MM.1S (cell line): ENCODE data around the gene MPPED1.

ENCODE experiments used
- DNase-seq: peaks from one replicate; pipeline ENCODE4 v3.0.0-alpha.2; 2015
- H2AFZ ChIP-seq: fragments of 300-600 bp; sonication (generic); 2 replicates; pipeline ENCODE4 v1.6.0; 2016; ENCODE audit warnings: antibody characterized with exemption, low read length
- H3F3A ChIP-seq: fragments of 300-600 bp; sonication (generic); 2 replicates; pipeline ENCODE4 v1.6.1; 2016; ENCODE audit warnings: mild to moderate bottlenecking, antibody characterized with exemption, low read length, moderate library complexity, mixed read lengths; ENCODE audit not compliant: insufficient read depth
- H3K27ac ChIP-seq: fragments of 300-600 bp; sonication (generic); 2 replicates; pipeline ENCODE4 v1.5.1; 2016; ENCODE audit warnings: mild to moderate bottlenecking, low read length
- H3K27me3 ChIP-seq: fragments of 300-600 bp; sonication (generic); replicated peaks from 2 replicates; pipeline ENCODE4 v1.6.0; 2016; ENCODE audit warnings: low read length; ENCODE audit not compliant: insufficient read depth
- H3K36me3 ChIP-seq: fragments of 300-600 bp; sonication (generic); replicated peaks from 2 replicates; pipeline ENCODE4 v1.6.1; 2016; ENCODE audit warnings: mild to moderate bottlenecking, low read length, mixed read lengths; ENCODE audit not compliant: insufficient read depth
- H3K4me1 ChIP-seq: fragments of 300-600 bp; sonication (generic); 2 replicates; pipeline ENCODE4 v1.6.1; 2016; ENCODE audit warnings: low read length, mixed read lengths
- H3K4me2 ChIP-seq: fragments of 300-600 bp; sonication (generic); 2 replicates; pipeline ENCODE4 v1.6.0; 2016; ENCODE audit warnings: low read depth, low read length
- H3K4me3 ChIP-seq: fragments of 300-600 bp; sonication (generic); 2 replicates; pipeline ENCODE4 v1.5.1; 2016; ENCODE audit warnings: low read length, mixed read lengths
- H3K79me2 ChIP-seq: fragments of 300-600 bp; sonication (generic); 2 replicates; pipeline ENCODE4 v1.6.1; 2016; ENCODE audit warnings: mixed run types, low read length, mixed read lengths
- H3K9ac ChIP-seq: fragments of 300-600 bp; sonication (generic); 2 replicates; pipeline ENCODE4 v1.6.1; 2016; ENCODE audit warnings: low read length, mixed read lengths
- H3K9me2 ChIP-seq: fragments of 300-600 bp; sonication (generic); replicated peaks from 2 replicates; pipeline ENCODE4 v1.6.1; 2016; ENCODE audit warnings: mild to moderate bottlenecking, low read length, mixed read lengths; ENCODE audit not compliant: insufficient read depth
- H3K9me3 ChIP-seq: fragments of 300-600 bp; sonication (generic); replicated peaks from 2 replicates; pipeline ENCODE4 v1.6.1; 2016; ENCODE audit warnings: mild to moderate bottlenecking, low read length, mixed read lengths; ENCODE audit not compliant: insufficient read depth
- H4K20me1 ChIP-seq: fragments of 300-600 bp; sonication (generic); 2 replicates; pipeline ENCODE4 v1.6.1; 2016; ENCODE audit warnings: mild to moderate bottlenecking, low read length, moderate library complexity, mixed read lengths; ENCODE audit not compliant: insufficient read depth
- EZH2 ChIP-seq: fragments of 300-600 bp; sonication (generic); optimal IDR thresholded peaks from 2 replicates; pipeline ENCODE3; 2017; ENCODE audit warnings: low read depth, mild to moderate bottlenecking, antibody characterized with exemption, low read length, mixed read lengths
- EZH2phosphoT487 ChIP-seq: fragments of 300-600 bp; sonication (generic); IDR thresholded peaks from 2 replicates; pipeline ENCODE4 v1.6.1; 2018; ENCODE audit warnings: antibody characterized with exemption, low read length
- TF ChIP-seq, protein P1 (sequence below): fragments of 300-600 bp; sonication (generic); IDR thresholded peaks from 2 replicates; pipeline ENCODE4 v1.5.1; 2016; ENCODE audit warnings: antibody characterized with exemption, low read length, mixed read lengths

MPPED1 gene

DNA sequence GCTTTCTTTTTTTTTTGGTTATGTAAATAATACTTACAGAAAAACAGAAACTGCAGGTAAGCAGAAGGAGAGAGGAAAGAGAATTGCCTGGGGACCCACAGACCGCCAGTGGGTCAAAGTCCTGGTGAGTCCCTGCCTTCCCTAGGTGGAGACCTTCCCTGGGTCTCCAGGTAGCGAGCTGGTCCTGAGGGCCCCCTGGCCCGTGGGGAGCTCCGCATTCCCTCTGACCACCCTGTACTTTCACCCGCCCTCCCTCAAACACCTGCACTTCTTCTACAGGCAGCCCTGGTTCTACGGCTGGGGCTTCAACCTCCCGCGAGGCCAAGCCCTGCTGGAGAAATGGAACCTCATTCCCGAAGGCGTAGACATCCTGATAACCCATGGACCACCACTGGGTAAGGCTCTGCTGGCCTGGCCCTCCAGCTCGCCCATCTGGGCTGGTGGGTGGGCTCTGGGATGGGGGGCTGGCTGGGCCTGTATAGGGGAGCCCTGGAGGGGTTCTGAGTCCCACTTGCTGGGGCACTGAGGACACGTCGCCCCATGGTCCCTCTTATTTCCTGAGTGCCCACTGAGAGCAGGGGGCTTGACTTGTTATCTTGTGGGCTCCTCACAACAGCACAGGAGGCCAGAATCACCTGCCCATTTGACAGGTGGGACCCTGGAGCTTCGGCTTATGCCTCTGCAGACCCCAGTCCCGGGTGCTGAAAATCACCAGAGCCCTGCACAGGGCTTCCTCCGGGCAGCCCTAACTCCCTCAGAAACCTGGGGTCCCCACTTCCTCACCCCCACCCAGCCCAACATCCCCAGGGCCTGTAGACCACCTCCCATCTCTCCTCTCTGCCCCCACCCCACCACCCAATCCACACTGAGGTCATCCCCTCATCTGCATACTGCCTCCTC, 86.4 kb downstream of the MPPED1 start:
- Histone ChIP-seq H3K4me1 (no peaks in the 10 kb centered on the region), H3K9me3 (no peaks in the 10 kb centered on the region), H3K4me3 (no peak overlapping the region), H3K9ac (no peak overlapping the region), H2AFZ (no peak overlapping the region), H3K27me3 (peaks cover 12% of the 10 kb centered on the region; the same call in 1 of the 2 replicates), H3F3A (no peaks in the 10 kb centered on the region), H3K9me2 (no peaks in the 10 kb centered on the region), H3K27ac (no peak overlapping the region), H3K36me3 (no peaks in the 10 kb centered on the region), H3K79me2 (no peaks in the 10 kb centered on the region), H3K4me2 (no peak overlapping the region), H4K20me1 (no peaks in the 10 kb centered on the region)
- TF ChIP-seq, protein P1, sequence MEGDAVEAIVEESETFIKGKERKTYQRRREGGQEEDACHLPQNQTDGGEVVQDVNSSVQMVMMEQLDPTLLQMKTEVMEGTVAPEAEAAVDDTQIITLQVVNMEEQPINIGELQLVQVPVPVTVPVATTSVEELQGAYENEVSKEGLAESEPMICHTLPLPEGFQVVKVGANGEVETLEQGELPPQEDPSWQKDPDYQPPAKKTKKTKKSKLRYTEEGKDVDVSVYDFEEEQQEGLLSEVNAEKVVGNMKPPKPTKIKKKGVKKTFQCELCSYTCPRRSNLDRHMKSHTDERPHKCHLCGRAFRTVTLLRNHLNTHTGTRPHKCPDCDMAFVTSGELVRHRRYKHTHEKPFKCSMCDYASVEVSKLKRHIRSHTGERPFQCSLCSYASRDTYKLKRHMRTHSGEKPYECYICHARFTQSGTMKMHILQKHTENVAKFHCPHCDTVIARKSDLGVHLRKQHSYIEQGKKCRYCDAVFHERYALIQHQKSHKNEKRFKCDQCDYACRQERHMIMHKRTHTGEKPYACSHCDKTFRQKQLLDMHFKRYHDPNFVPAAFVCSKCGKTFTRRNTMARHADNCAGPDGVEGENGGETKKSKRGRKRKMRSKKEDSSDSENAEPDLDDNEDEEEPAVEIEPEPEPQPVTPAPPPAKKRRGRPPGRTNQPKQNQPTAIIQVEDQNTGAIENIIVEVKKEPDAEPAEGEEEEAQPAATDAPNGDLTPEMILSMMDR = no peak
- TF ChIP-seq EZH2 (no peak), EZH2phosphoT487 (no peak)
- no peak for DNase-seq

DNA sequence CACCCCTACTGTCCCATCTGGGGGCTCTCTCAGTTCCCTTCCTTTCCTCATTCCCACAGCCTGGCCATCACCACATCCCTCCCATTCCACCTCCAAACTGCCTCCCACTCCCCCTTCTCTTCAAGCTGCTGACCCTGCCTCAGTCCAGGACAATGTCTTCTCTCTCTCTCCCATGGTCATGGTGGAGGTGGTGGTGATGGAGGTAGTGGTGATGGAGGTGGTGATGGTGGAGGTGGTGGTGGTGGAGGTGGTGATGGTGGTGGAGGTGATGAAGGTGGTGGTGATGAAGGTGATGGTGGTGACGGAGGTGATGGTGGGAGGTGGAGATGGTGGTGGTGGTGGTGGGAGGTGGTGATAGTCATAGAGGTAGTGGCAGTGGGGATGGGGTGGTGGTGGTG, 87.0 kb downstream of the MPPED1 start:
- no peaks in the 10 kb centered on the region for H3K4me1 ChIP-seq
- no peak for DNase-seq
- H3K4me2 ChIP-seq = no peak overlapping the region
- no peaks in the 10 kb centered on the region for H3F3A ChIP-seq
- no peaks in the 10 kb centered on the region for H3K36me3 ChIP-seq
- H4K20me1 ChIP-seq = no peaks in the 10 kb centered on the region
- H3K27me3 ChIP-seq = peaks cover 12% of the 10 kb centered on the region; the same call in 1 of the 2 replicates
- H3K9ac ChIP-seq = no peak overlapping the region
- H3K9me3 ChIP-seq = no peaks in the 10 kb centered on the region
- no peak overlapping the region for H3K4me3 ChIP-seq
- H3K27ac ChIP-seq = no peak overlapping the region
- no peaks in the 10 kb centered on the region for H3K9me2 ChIP-seq
- TF ChIP-seq EZH2 = no peak
- TF ChIP-seq EZH2phosphoT487 = no peak
- TF ChIP-seq, protein P1 = no peak
- H3K79me2 ChIP-seq = no peaks in the 10 kb centered on the region
- H2AFZ ChIP-seq = no peak overlapping the region

DNA sequence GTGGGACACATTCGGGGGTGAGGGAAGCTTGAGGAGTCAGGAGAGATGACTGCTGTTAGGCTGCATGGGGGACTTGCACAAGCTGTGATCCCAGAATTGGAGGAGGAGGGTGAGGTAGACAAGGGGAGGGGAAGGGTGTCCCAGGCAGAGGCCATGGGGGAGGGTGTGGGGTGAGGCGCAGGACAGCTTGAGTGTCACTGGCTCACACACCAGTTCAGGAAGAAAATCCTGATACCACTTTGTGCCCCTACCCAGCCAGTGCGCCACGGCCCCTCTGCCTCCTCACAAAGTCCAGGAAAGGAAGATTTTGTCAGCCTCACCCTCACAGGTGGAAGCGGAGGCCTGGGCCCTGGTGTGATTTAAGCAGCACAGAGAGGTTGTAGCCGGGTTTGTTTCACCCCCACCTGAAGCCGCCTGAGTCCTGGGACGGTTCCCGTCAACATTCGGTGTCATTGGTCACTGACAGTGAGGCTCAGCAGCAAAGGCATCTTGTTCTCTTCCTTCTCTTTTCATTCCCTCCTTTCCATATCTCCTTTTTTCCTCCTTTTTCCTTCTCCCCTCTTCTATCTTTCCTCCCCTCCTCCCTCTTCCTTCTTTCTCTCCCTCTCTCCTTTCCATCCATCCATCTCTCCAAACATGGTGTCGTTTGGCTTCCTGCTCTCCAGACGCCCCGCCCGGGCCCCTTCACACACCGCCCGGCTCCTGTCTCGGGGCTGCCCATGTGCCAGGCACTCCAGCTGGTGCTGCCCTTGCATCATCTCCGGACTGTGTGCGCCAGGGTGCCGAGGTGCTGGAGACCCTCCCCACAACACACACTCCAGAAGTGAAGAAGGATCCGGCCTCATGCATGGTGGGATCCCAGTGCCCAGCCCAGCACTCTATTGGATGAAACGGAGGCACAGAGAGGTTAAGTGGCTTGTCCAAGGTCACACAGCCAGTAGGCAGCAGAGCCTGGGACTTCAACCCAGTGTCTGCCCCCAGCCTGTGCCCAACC, 89.3 kb downstream of the MPPED1 start:
- Histone ChIP-seq H3K9ac (no peak overlapping the region), H3K4me2 (no peak overlapping the region), H3K36me3 (no peaks in the 10 kb centered on the region), H3K4me1 (no peaks in the 10 kb centered on the region), H3K4me3 (no peak overlapping the region), H3K79me2 (no peaks in the 10 kb centered on the region), H3K27ac (no peak overlapping the region), H3K9me2 (no peaks in the 10 kb centered on the region), H4K20me1 (no peaks in the 10 kb centered on the region), H3F3A (no peaks in the 10 kb centered on the region), H2AFZ (no peak overlapping the region), H3K27me3 (peaks cover 12% of the 10 kb centered on the region), H3K9me3 (no peaks in the 10 kb centered on the region)
- TF ChIP-seq EZH2 (no peak), EZH2phosphoT487 (no peak)
- TF ChIP-seq, protein P1 = no peak
- DNase-seq = no peak
